ENCODE measurements around the gene CDK19. TPM values are rescaled to one million over a fixed set of nuclear protein-coding genes. Genes with fewer than 3 reads are reported as not detected.

CDK19 gene
- total and polyA plus RNA-seq, 10 of the 15 experiments (the other 5 are each of a cell fraction or from before 2014, with no cell fraction given), result 4.6 to 21.4 (median 12.4) TPM

GRCh38 chr6:110822249-110822648 is 7.0 kb upstream of the CDK19 start (continued):
- TF ChIP-seq CUX1 (IDR thresholded peaks at IDR 0.05; ENCODE audit: insufficient replicate concordance, low read depth, low read length) (no peak), NR2C2 (IDR thresholded peaks at IDR 0.05; ENCODE audit: borderline replicate concordance, control insufficient read depth, insufficient read length, low read depth) (no peak), SP1 (IDR thresholded peaks at IDR 0.05; ENCODE audit: low read depth, low read length) (no peak), HCFC1 (IDR thresholded peaks at IDR 0.05; ENCODE audit: low read length) (no peak), WRNIP1 (IDR thresholded peaks at IDR 0.05; ENCODE audit: borderline replicate concordance, low read depth, low read length) (no peak), E4F1 (IDR thresholded peaks at IDR 0.05; ENCODE audit: borderline replicate concordance, partially characterized antibody) (no peak), MEF2B (IDR thresholded peaks at IDR 0.05; ENCODE audit: partially characterized antibody, poor library complexity, severe bottlenecking) (no peak), BRCA1 (IDR thresholded peaks at IDR 0.05; ENCODE audit: low read depth, low read length) (no peak), RELA (IDR thresholded peaks at IDR 0.05; ENCODE audit: borderline replicate concordance, partially characterized antibody) (no peak)
- TF ChIP-seq, protein P1, sequence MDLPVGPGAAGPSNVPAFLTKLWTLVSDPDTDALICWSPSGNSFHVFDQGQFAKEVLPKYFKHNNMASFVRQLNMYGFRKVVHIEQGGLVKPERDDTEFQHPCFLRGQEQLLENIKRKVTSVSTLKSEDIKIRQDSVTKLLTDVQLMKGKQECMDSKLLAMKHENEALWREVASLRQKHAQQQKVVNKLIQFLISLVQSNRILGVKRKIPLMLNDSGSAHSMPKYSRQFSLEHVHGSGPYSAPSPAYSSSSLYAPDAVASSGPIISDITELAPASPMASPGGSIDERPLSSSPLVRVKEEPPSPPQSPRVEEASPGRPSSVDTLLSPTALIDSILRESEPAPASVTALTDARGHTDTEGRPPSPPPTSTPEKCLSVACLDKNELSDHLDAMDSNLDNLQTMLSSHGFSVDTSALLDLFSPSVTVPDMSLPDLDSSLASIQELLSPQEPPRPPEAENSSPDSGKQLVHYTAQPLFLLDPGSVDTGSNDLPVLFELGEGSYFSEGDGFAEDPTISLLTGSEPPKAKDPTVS (IDR thresholded peaks at IDR 0.05; ENCODE audit: low read depth, low read length), result no peak

All from GM12878 (cell line).